Activated T-helper 2 cell treated with anti-CD3 and anti-CD28 coated beads, Interferon-gamma antibody, Interleukin-2, Interleukin-4, amounts not matched to agents 10 μg/mL and 5 μg/mL and 100 μg/mL, durations not matched to agents 14 hours and 24 hours and 36 hours (primary cell): ENCODE data around the gene STAT5B. TPM values are rescaled to one million over a fixed set of nuclear protein-coding genes. Genes with fewer than 3 reads are reported as not detected.
"Not testable (repeated sequence)": the region's sequence is repeated elsewhere in the genome, so short reads cannot be mapped to it uniquely, and the experiment has no call there.

ENCODE experiments used
- DNase-seq: peaks from one replicate; pipeline ENCODE4 v3.0.0; 2021; ENCODE audit warnings: low spot score
- H3K27ac Mint-ChIP-seq: one replicate; pipeline ENCODE4 v1.8.0; 2021; ENCODE audit warnings: mixed read lengths
- H3K27me3 Mint-ChIP-seq: one replicate; pipeline ENCODE4 v1.8.0; 2021; ENCODE audit warnings: low read depth, mixed read lengths
- H3K36me3 Mint-ChIP-seq: one replicate; pipeline ENCODE4 v1.8.0; 2021; ENCODE audit warnings: low read depth, mixed read lengths
- H3K4me1 Mint-ChIP-seq: one replicate; pipeline ENCODE4 v1.8.0; 2021; ENCODE audit warnings: low read depth, mixed read lengths
- H3K4me3 Mint-ChIP-seq: one replicate; pipeline ENCODE4 v1.8.0; 2021; ENCODE audit warnings: low read depth, mild to moderate bottlenecking, moderate library complexity, mixed read lengths
- H3K9me3 Mint-ChIP-seq: one replicate; pipeline ENCODE4 v1.8.0; 2021; ENCODE audit warnings: mixed read lengths
- intact Hi-C: fragments of 100-400 bp; cut with micrococcal nuclease; formaldehyde crosslinking; loops from one replicate; pipeline ENCODE4 v1.15.1; 2023
- total RNA-seq: library from RNA; stranded (reverse); gene quantifications from 2 replicates; pipeline ENCODE4 v1.2.3, GENCODE V29; 2022

Gene STAT5B
- total RNA-seq, 1 donor from 2014 or later: 164 TPM

GRCh38 chr17:42312285-42313130 is 36.3 kb upstream of the STAT5B start:
- Mint-ChIP-seq H3K27ac (peak overlapping the region; percentile 68), H3K4me1 (peaks cover 59% of the 10 kb centered on the region), H3K27me3 (no peaks in the 10 kb centered on the region), H3K9me3 (no peaks in the 10 kb centered on the region), H3K4me3 (peak overlapping the region; percentile 33), H3K36me3 (peaks cover 89% of the 10 kb centered on the region)
- intact Hi-C loops: loop anchor here (2.0 to 10.0 kb wide), 2 partner anchors 94 to 212 kb away; no protein-coding TSS in a partner anchor
- peak; percentile 72 for DNase-seq

- Mint-ChIP-seq H3K4me3 (peak overlapping the region; percentile 33), H3K4me1 (peaks cover 57% of the 10 kb centered on the region), H3K27me3 (no peaks in the 10 kb centered on the region), H3K9me3 (no peaks in the 10 kb centered on the region), H3K27ac (peak overlapping the region; percentile 68), H3K36me3 (peaks cover 89% of the 10 kb centered on the region)
- intact Hi-C loops: loop anchor here (2.0 to 10.0 kb wide), 2 partner anchors 95 to 213 kb away; no protein-coding TSS in a partner anchor
- no peak for DNase-seq
Observed at GRCh38 chr17:42312035-42312284, 35.8 kb upstream of the STAT5B start.

GRCh38 chr17:42311240-42312034 is 35.2 kb upstream of the STAT5B start:
- H3K4me3 Mint-ChIP-seq: peak overlapping the region; percentile 63
- no peak for DNase-seq
- intact Hi-C loops: loop anchor here (2.0 to 10.0 kb wide), 2 partner anchors 95 to 213 kb away; no protein-coding TSS in a partner anchor
- H3K27ac Mint-ChIP-seq: peak overlapping the region; percentile 79
- peaks cover 89% of the 10 kb centered on the region for H3K36me3 Mint-ChIP-seq
- no peaks in the 10 kb centered on the region for H3K27me3 Mint-ChIP-seq
- peaks cover 54% of the 10 kb centered on the region for H3K4me1 Mint-ChIP-seq
- no peaks in the 10 kb centered on the region for H3K9me3 Mint-ChIP-seq

GRCh38 chr17:42310787-42311215 is 34.6 kb upstream of the STAT5B start:
- Mint-ChIP-seq H3K27ac (peak overlapping the region; percentile 79), H3K9me3 (no peaks in the 10 kb centered on the region), H3K36me3 (peaks cover 93% of the 10 kb centered on the region), H3K27me3 (no peaks in the 10 kb centered on the region), H3K4me1 (peaks cover 57% of the 10 kb centered on the region), H3K4me3 (no peak overlapping the region)
- DNase-seq: no peak
- intact Hi-C loops: loop anchor here (10.0 kb wide), 1 partner anchor 214 kb away; no protein-coding TSS in a partner anchor

- H3K4me1 Mint-ChIP-seq: peaks cover 51% of the 10 kb centered on the region
- H3K4me3 Mint-ChIP-seq: no peak overlapping the region
Observed at GRCh38 chr17:42309986-42310786, 34.0 kb upstream of the STAT5B start.

GRCh38 chr17:42309142-42309541 is 33.0 kb upstream of the STAT5B start:
- Mint-ChIP-seq H3K4me3 (no peak overlapping the region), H3K27ac (peak overlapping the region; percentile 9), H3K9me3 (no peaks in the 10 kb centered on the region), H3K27me3 (no peaks in the 10 kb centered on the region), H3K4me1 (peaks cover 52% of the 10 kb centered on the region), H3K36me3 (peaks cover 89% of the 10 kb centered on the region)
- no peak for DNase-seq
- intact Hi-C loops: no loop called here

More at GRCh38 chr17:42309986-42310786, 34.0 kb upstream of the STAT5B start:
- H3K27ac Mint-ChIP-seq: no peak overlapping the region
- DNase-seq: no peak
- H3K36me3 Mint-ChIP-seq: peaks cover 88% of the 10 kb centered on the region
- H3K9me3 Mint-ChIP-seq: no peaks in the 10 kb centered on the region
- no peaks in the 10 kb centered on the region for H3K27me3 Mint-ChIP-seq
- intact Hi-C loops: loop anchor here (10.0 kb wide), 1 partner anchor 215 kb away; no protein-coding TSS in a partner anchor

- peaks cover 89% of the 10 kb centered on the region for H3K36me3 Mint-ChIP-seq
- DNase-seq: no peak
- peaks cover 49% of the 10 kb centered on the region for H3K4me1 Mint-ChIP-seq
- intact Hi-C loops: no loop called here
- no peak overlapping the region for H3K27ac Mint-ChIP-seq
- no peak overlapping the region for H3K4me3 Mint-ChIP-seq
- no peaks in the 10 kb centered on the region for H3K27me3 Mint-ChIP-seq
- no peaks in the 10 kb centered on the region for H3K9me3 Mint-ChIP-seq
Observed at GRCh38 chr17:42308446-42308845, 32.3 kb upstream of the STAT5B start.

GRCh38 chr17:42307362-42307927 is 31.3 kb upstream of the STAT5B start:
- peaks cover 45% of the 10 kb centered on the region for H3K4me1 Mint-ChIP-seq

GRCh38 chr17:42306385-42306667 is 30.1 kb upstream of the STAT5B start:
- peaks cover 39% of the 10 kb centered on the region for H3K4me1 Mint-ChIP-seq
- H3K4me3 Mint-ChIP-seq: no peak overlapping the region
- peaks cover 90% of the 10 kb centered on the region for H3K36me3 Mint-ChIP-seq
- H3K27ac Mint-ChIP-seq: no peak overlapping the region
- no peaks in the 10 kb centered on the region for H3K9me3 Mint-ChIP-seq
- intact Hi-C loops: no loop called here
- H3K27me3 Mint-ChIP-seq: no peaks in the 10 kb centered on the region
- DNase-seq: no peak

More at GRCh38 chr17:42307362-42307927, 31.3 kb upstream of the STAT5B start:
- H3K27me3 Mint-ChIP-seq: no peaks in the 10 kb centered on the region
- no peak overlapping the region for H3K4me3 Mint-ChIP-seq
- intact Hi-C loops: no loop called here
- H3K9me3 Mint-ChIP-seq: no peaks in the 10 kb centered on the region
- DNase-seq: no peak
- H3K36me3 Mint-ChIP-seq: peaks cover 88% of the 10 kb centered on the region
- peak overlapping the region; percentile 55 for H3K27ac Mint-ChIP-seq

- no peak overlapping the region for H3K4me3 Mint-ChIP-seq
- peaks cover 90% of the 10 kb centered on the region for H3K36me3 Mint-ChIP-seq
- H3K9me3 Mint-ChIP-seq: no peaks in the 10 kb centered on the region
- intact Hi-C loops: no loop called here
- DNase-seq: no peak
- no peaks in the 10 kb centered on the region for H3K27me3 Mint-ChIP-seq
- H3K4me1 Mint-ChIP-seq: peaks cover 33% of the 10 kb centered on the region
- H3K27ac Mint-ChIP-seq: peak overlapping the region; percentile 30
Observed at GRCh38 chr17:42305543-42306384, 29.6 kb upstream of the STAT5B start.

GRCh38 chr17:42305031-42305330 is 28.8 kb upstream of the STAT5B start:
- Mint-ChIP-seq H3K4me1 (peaks cover 29% of the 10 kb centered on the region), H3K36me3 (peaks cover 83% of the 10 kb centered on the region)
- intact Hi-C loops, DNase-seq, H3K27me3 Mint-ChIP-seq, H3K9me3 Mint-ChIP-seq, H3K4me3 Mint-ChIP-seq, H3K27ac Mint-ChIP-seq: not testable (repeated sequence)
